Globus pallidus (tissue), 1 donor: Measurements from ENCODE around the gene B3GNT3.
"Not testable (repeated sequence)": the region's sequence is repeated elsewhere in the genome, so short reads cannot be mapped to it uniquely, and the experiment has no call there.

Source experiments
- DNase-seq: peaks from one replicate; pipeline ENCODE4 v3.0.0-alpha.2; 2015; ENCODE audit warnings: low spot score

The B3GNT3 gene

GRCh38 chr19:17766543-17767131, 28.3 kb upstream of the B3GNT3 start:
- peak; percentile 78 for DNase-seq

- DNase-seq: no peak
These were observed 27.4 kb upstream of the B3GNT3 start for GRCh38 chr19:17767559-17767958.

GRCh38 chr19:17770613-17771012, 24.3 kb upstream of the B3GNT3 start:
- no peak for DNase-seq

DNA sequence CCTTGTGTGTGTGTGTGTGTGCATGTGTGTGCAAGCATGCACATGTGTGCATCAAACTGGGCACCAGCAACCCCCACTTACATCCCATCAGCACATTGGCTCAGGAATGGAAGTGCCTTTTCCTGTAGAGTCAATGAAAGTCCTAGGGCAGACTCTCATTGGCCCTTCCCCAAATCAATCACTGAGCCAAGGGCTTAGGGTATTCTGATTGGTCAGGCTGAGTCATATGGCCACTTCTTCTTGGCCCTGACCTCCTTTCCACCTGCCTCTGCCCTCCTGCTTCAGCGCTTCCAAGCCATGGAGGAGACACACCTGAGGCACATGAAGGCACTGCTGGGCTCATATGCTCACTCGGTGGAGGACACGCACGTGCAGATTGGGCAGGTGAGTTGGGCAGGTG, 22.8 kb upstream of the B3GNT3 start:
- no peak for DNase-seq

GRCh38 chr19:17775245-17775927, 19.6 kb upstream of the B3GNT3 start:
- DNase-seq: no peak

DNA sequence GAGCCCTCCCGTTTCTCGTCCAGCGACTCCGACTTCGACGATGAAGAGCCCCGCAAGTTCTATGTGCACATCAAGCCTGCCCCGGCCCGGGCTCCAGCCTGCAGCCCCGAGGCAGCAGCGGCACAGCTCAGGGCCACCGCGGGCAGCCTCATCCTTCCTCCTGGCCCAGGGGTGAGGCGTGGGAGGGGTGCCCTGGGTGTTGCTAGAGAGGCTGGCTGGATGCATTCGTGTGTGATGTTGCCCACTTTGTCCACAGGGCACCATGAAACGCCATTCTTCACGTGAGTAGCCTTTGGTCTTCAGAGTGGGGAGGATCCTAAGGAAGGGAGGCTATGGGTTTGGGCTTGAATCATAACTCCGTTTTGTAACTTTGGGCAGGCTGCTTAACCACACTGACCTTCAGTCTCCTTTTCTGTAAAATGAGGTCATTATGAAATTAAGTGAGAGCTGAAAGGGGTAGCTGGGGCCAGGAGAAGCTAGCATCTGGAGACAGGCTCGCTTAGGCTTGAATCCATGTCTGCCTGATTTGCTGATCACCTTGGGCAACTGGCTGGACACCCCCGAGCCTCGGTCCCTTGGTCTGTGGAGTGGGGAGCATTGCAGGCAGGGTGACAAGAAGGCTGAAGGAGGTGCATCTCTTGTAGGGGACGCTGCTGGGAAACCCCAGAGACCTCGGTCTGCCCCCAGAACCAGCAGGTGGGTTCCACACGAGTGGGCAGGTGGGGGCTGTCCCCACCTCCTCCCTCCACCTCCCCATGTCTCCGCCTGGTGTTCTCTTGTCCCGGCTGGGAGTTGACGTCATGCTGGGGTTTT, 18.7 kb upstream of the B3GNT3 start:
- DNase-seq: no peak

GRCh38 chr19:17777840-17778239, 17.1 kb upstream of the B3GNT3 start:
- DNase-seq: not testable (repeated sequence)

- DNase-seq: no peak
These were observed 16.5 kb upstream of the B3GNT3 start for GRCh38 chr19:17778251-17778967.

DNA sequence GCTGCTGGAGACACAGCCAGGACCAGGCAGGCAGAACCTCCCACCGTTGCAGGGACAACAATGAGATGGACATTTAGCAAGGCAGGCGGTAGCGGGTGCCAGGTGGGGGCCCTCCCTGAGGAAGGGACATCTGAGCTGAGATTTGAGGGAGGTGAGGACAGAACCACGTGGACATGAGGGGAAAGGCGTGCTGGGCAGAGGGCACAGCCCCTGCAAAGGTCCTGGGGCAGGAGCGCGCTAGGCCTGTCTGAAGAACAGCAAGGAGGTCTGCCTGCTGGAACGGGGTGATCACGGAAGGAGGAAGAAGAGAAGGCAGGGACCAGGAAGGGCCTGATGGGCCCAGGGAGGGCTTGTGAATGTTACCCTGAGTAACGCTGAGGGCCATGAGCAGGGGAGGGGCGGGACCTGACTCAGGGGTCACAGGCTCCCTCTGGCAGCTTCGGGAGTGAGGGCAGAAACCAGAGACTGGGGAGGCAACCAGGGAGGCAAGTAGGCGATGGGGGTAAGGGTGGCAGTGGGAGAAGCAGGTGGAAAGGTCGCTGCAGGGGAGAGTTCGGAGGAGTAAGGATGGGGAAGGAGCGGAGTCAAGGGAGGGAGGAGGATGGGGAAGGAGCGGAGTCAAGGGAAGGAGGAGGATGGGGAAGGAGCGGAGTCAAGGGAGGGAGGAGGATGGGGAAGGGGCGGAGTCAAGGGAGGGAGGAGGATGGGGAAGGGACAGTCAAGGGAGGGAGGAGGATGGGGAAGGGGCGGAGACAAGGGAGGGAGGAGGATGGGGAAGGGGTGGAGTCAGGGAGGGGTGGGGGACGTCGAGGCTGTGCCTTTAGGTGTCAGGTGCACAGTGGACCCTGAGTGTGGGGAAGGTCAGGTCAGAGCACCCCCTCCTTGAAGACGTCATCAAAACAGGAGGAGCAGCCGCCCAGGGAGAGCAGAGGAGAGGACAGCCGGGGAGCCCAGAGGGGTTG, 15.7 kb upstream of the B3GNT3 start:
- DNase-seq: peak; percentile 48

- no peak for DNase-seq
These were observed 14.2 kb upstream of the B3GNT3 start for GRCh38 chr19:17780781-17781180.

GRCh38 chr19:17783721-17784120, 11.2 kb upstream of the B3GNT3 start:
- DNase-seq: not testable (repeated sequence)

- peak; percentile 51 for DNase-seq
These were observed 10.5 kb upstream of the B3GNT3 start for GRCh38 chr19:17784201-17785008.

- DNase-seq: no peak
These were observed 7.5 kb upstream of the B3GNT3 start for GRCh38 chr19:17787274-17787913.

GRCh38 chr19:17788632-17789031, 6.3 kb upstream of the B3GNT3 start:
- no peak for DNase-seq

DNA sequence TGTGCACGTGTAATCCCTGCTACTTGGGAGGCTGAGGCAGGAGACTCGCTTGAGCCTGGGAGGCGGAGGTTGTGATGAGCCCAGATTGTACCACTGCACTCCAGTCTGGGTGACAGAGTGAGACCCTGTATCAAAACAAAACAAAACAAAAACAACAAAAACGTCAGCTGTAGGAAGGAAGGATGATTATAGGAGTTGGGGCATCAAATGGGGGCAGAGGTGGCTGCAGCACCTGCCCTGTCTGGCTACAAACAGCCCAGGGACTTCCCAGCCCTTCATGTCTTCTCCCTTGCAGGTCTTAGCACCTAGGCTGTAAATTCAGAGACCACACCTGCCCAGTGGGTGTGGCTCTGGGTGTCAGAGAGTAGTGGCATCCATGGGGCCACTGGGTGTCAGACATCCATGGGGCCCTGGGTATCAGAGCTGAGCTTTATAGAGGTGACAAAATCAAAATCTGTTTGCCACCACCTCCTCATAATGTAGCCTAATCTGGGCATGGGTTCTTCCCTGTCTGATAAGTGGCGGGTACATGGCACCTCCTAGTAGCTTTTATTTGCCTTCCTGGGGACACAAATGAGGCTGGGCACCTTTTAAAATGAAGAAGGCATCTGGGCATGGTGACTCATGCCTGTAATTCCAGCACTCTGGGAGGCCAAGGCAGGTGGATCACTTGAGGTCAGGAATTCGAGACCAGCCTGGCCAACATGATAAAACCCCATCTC, 4.7 kb upstream of the B3GNT3 start:
- DNase-seq: no peak

DNA sequence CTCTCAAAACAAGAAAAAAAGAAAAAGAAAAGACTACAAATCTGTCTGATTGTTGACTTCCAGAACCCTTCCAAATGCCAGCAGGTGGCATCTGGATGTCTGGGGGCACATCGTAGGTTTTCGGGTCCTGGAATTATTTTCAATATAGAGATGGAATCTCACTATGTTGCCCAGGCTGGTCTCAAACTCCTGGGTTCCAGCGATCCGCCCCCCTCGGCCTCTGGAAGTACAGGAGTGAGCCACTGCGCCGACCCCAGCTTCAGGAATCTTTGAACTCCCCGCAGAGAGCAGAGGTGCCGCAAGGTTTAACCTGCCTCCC, 567 bp upstream of the B3GNT3 start:
- DNase-seq: no peak

- no peak for DNase-seq
These were observed 538 bp downstream of the B3GNT3 start for GRCh38 chr19:17795495-17795856.

- no peak for DNase-seq
These were observed 1.3 kb downstream of the B3GNT3 start for GRCh38 chr19:17796013-17796837.
